ENCODE data around the gene APIP.
"Not testable (repeated sequence)": the region's sequence is repeated elsewhere in the genome, so short reads cannot be mapped to it uniquely, and the experiment has no call there.

APIP gene

GRCh38 chr11:34905666-34906065 is 10.5 kb downstream of the APIP start:
- TF ChIP-seq CTCF (IDR thresholded peaks at IDR 0.05; ENCODE audit: low read depth, low read length) = no peak
- in situ Hi-C loops (cut with HindIII; ENCODE audit: low sequenced_read_pairs) = no loop called here
- H3K4me3 ChIP-seq (ENCODE audit: low read depth, low read length) = no peak overlapping the region
- DNase-seq (ENCODE audit: low read depth, low spot score) = no peak

- no peak overlapping the region for H3K4me3 ChIP-seq (ENCODE audit: low read depth, low read length)
- in situ Hi-C loops (cut with HindIII; ENCODE audit: low sequenced_read_pairs) = no loop called here
- DNase-seq (ENCODE audit: low read depth, low spot score) = no peak
- no peak for TF ChIP-seq CTCF (IDR thresholded peaks at IDR 0.05; ENCODE audit: low read depth, low read length)
These were observed 11.7 kb downstream of the APIP start for GRCh38 chr11:34904421-34904955.

GRCh38 chr11:34899633-34900016 is 16.6 kb downstream of the APIP start:
- H3K4me3 ChIP-seq (ENCODE audit: low read depth, low read length) = no peak overlapping the region
- in situ Hi-C loops (cut with HindIII; ENCODE audit: low sequenced_read_pairs) = no loop called here
- DNase-seq (ENCODE audit: low read depth, low spot score) = no peak
- no peak for TF ChIP-seq CTCF (IDR thresholded peaks at IDR 0.05; ENCODE audit: low read depth, low read length)

- no peak for DNase-seq (ENCODE audit: low read depth, low spot score)
- in situ Hi-C loops (cut with HindIII; ENCODE audit: low sequenced_read_pairs) = no loop called here
- no peak for TF ChIP-seq CTCF (IDR thresholded peaks at IDR 0.05; ENCODE audit: low read depth, low read length)
- no peak overlapping the region for H3K4me3 ChIP-seq (ENCODE audit: low read depth, low read length)
These were observed 17.7 kb downstream of the APIP start for GRCh38 chr11:34898474-34898873.

GRCh38 chr11:34897171-34897870 is 18.9 kb downstream of the APIP start:
- TF ChIP-seq CTCF (IDR thresholded peaks at IDR 0.05; ENCODE audit: low read depth, low read length) = no peak
- in situ Hi-C loops (cut with HindIII; ENCODE audit: low sequenced_read_pairs) = no loop called here
- DNase-seq (ENCODE audit: low read depth, low spot score) = no peak
- no peak overlapping the region for H3K4me3 ChIP-seq (ENCODE audit: low read depth, low read length)

- DNase-seq (ENCODE audit: low read depth, low spot score); in situ Hi-C loops (cut with HindIII; ENCODE audit: low sequenced_read_pairs); H3K4me3 ChIP-seq (ENCODE audit: low read depth, low read length): not testable (repeated sequence)
These were observed 20.0 kb downstream of the APIP start for GRCh38 chr11:34896191-34896590.

GRCh38 chr11:34893416-34893815 is 22.8 kb downstream of the APIP start:
- no peak for DNase-seq (ENCODE audit: low read depth, low spot score)
- in situ Hi-C loops (cut with HindIII; ENCODE audit: low sequenced_read_pairs) = no loop called here
- no peak overlapping the region for H3K4me3 ChIP-seq (ENCODE audit: low read depth, low read length)
- TF ChIP-seq CTCF (IDR thresholded peaks at IDR 0.05; ENCODE audit: low read depth, low read length) = no peak

Data from astrocyte of the spinal cord (primary cell).